Epidermal melanocyte (primary cell): ENCODE data around the gene CORO2A.
A peak's percentile ranks its signal among the peaks of the same experiment; 100 is the strongest.

Experiments
- DNase-seq: peaks from one replicate; pipeline ENCODE4 v3.0.0; 2011; ENCODE audit warnings: low spot score; ENCODE audit not compliant: insufficient read length

CORO2A gene

GRCh38 chr9:98172604-98173003 lies 19.8 kb downstream of the CORO2A start:
- no peak for DNase-seq

GRCh38 chr9:98171176-98171925 lies 21.1 kb downstream of the CORO2A start:
- no peak for DNase-seq

- peak; percentile 78 for DNase-seq
Measured at GRCh38 chr9:98168941-98169488, 23.4 kb downstream of the CORO2A start.

GRCh38 chr9:98168153-98168780 lies 24.2 kb downstream of the CORO2A start:
- no peak for DNase-seq

GRCh38 chr9:98164912-98165311 lies 27.5 kb downstream of the CORO2A start:
- DNase-seq = no peak

- DNase-seq = no peak
Measured at GRCh38 chr9:98162613-98163012, 29.8 kb downstream of the CORO2A start.

GRCh38 chr9:98161851-98162250 lies 30.6 kb downstream of the CORO2A start:
- DNase-seq = no peak

- DNase-seq = no peak
Measured at GRCh38 chr9:98159790-98160189, 32.6 kb downstream of the CORO2A start.

GRCh38 chr9:98159301-98159700 lies 33.1 kb downstream of the CORO2A start:
- no peak for DNase-seq

GRCh38 chr9:98158071-98158831 lies 34.2 kb downstream of the CORO2A start:
- no peak for DNase-seq

GRCh38 chr9:98157372-98157771 lies 35.1 kb downstream of the CORO2A start:
- no peak for DNase-seq

GRCh38 chr9:98154678-98155077 lies 37.8 kb downstream of the CORO2A start:
- no peak for DNase-seq

GRCh38 chr9:98152526-98152925 lies 39.9 kb downstream of the CORO2A start:
- no peak for DNase-seq

GRCh38 chr9:98150721-98151120 lies 41.7 kb downstream of the CORO2A start:
- no peak for DNase-seq

GRCh38 chr9:98150164-98150563 lies 42.3 kb downstream of the CORO2A start:
- no peak for DNase-seq

GRCh38 chr9:98149422-98149821 lies 43.0 kb downstream of the CORO2A start:
- DNase-seq = no peak

GRCh38 chr9:98148486-98148885 lies 44.0 kb downstream of the CORO2A start:
- no peak for DNase-seq

GRCh38 chr9:98147582-98147981 lies 44.9 kb downstream of the CORO2A start:
- no peak for DNase-seq

- no peak for DNase-seq
Measured at GRCh38 chr9:98146101-98146991, 46.1 kb downstream of the CORO2A start.

GRCh38 chr9:98144631-98145030 lies 47.8 kb downstream of the CORO2A start:
- no peak for DNase-seq

GRCh38 chr9:98144076-98144475 lies 48.4 kb downstream of the CORO2A start:
- no peak for DNase-seq
